ENCODE results near the gene NAXD.

The NAXD gene

DNA sequence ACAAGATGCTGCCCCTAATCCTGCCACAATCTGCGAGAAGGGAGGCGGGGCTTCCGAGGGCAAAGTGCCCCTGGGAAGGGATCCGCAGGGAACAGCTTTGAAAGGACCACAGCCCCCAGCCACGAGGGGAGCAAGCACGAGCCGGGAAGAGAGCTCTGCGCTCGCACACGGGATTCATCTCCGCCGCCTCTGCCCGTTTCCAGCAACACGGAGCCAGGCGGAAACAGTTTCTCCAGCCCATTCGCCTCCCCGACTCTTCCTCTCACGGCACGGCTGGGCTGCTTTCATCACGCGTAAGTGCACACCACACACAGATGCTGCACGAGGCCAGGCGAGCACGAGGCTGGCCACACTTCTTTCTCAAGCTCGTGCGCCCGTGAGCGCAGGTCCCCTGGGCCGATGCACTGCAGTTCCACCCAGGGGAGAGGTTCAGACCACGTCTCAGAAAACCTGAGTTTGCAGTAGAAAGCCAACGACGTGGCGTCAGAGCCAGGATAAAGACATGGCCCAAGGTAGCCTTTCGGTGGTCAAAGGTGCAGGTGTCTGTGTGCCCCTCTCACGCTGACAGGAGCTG is 33.6 kb downstream of the NAXD start:
- no peak overlapping the region for H3K27ac ChIP-seq
- TF ChIP-seq, protein P1, sequence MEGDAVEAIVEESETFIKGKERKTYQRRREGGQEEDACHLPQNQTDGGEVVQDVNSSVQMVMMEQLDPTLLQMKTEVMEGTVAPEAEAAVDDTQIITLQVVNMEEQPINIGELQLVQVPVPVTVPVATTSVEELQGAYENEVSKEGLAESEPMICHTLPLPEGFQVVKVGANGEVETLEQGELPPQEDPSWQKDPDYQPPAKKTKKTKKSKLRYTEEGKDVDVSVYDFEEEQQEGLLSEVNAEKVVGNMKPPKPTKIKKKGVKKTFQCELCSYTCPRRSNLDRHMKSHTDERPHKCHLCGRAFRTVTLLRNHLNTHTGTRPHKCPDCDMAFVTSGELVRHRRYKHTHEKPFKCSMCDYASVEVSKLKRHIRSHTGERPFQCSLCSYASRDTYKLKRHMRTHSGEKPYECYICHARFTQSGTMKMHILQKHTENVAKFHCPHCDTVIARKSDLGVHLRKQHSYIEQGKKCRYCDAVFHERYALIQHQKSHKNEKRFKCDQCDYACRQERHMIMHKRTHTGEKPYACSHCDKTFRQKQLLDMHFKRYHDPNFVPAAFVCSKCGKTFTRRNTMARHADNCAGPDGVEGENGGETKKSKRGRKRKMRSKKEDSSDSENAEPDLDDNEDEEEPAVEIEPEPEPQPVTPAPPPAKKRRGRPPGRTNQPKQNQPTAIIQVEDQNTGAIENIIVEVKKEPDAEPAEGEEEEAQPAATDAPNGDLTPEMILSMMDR (IDR thresholded peaks at IDR 0.05): no peak
- no peak for DNase-seq (ENCODE audit: low spot score)

DNA sequence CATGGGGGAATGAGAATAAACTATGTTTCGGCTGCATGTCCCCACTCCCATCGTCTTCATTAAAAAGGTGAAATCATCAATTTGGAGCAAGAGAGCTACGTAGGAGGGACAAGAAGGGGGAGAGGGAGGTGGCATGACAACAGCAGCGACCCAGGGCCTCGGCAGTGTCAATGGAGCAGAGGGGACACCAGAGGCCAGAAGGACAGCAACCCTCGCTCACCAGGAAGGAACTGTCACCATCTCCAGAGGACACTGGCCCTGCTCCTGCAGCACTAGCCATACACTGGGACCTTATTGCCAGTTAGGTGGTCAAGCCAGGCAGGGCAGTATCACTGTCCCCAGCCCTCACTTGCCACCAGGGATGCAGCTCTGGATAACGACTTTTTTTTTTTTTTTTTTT is 34.2 kb downstream of the NAXD start:
- TF ChIP-seq, protein P1 (IDR thresholded peaks at IDR 0.05): no peak
- Histone ChIP-seq H3K4me3 (no peak overlapping the region), H3K27ac (no peak overlapping the region)
- no peak for DNase-seq (ENCODE audit: low spot score)

More for the DNA sequence above, 33.6 kb downstream of the NAXD start:
- H3K4me3 ChIP-seq: no peak overlapping the region

DNA sequence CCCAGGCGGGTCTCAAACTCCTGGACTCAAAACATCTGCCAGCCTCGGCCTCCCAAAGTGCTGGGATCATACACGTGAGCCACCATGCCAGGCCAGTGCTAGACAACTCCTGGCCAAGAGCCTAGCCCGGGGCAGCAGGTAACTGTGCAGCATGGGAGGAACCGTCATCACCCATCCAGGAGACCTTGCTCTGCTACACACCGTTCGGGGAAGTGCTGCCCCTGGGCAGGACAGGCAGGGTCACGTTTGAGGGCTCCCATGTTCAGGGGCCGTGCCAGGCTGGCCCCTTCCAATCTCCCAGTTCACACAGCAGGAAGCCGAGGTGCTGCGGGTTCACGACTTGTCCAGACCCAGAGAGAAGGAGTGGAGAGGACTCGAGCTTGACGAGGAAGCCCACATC is 35.1 kb downstream of the NAXD start:
- Histone ChIP-seq H3K27ac (no peak overlapping the region), H3K4me3 (no peak overlapping the region)
- DNase-seq (ENCODE audit: low spot score): no peak
- TF ChIP-seq, protein P1 (IDR thresholded peaks at IDR 0.05): no peak

DNA sequence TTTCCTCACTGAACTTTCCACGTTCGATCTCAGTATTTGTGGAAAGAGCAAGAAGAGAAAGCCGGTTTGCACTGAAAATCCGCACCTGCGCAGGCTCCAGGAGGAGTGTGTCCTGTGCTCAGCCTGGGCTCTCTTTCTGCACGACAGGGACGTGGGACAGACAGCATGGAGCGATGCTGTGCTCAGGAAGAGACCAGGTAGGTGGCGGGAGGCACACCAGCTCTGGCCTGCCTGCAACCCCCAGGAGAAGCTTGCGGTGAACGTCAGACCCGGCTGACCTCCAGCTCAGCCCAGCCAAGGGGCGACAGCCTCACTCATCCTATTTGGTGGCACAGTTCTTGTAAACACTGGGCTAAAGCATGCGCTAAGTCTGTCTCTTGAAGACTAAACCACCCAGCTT is 35.9 kb downstream of the NAXD start:
- no peak for DNase-seq (ENCODE audit: low spot score)
- no peak overlapping the region for H3K27ac ChIP-seq
- TF ChIP-seq, protein P1 (IDR thresholded peaks at IDR 0.05): no peak
- H3K4me3 ChIP-seq: no peak overlapping the region

DNA sequence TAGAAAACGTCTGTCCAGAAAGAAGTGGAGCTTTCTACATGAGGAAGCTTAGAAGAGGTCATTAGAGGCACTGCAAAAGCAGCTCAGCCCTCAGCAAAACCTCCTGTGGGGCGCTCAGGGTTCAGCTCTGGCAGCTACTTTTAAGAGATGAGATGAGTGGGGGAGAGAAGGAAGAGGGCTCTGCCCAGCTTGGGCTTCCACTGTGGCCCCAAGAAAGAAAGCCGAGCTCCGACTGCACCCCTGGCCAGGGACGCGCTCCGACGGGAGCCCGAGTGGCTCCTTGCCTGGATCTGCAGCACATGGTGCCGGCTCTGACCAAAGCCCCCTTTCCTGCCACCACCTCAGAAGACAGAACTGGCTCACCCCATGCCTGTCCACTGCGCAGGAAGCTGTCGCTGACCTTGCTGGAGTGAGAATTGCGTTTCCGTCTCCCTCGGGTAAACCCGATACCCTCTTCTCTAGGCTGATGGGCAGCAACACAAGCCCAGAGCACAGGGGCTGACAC is 36.4 kb downstream of the NAXD start:
- Histone ChIP-seq H3K4me3 (no peak overlapping the region), H3K27ac (no peak overlapping the region)
- TF ChIP-seq, protein P1 (IDR thresholded peaks at IDR 0.05): no peak
- no peak for DNase-seq (ENCODE audit: low spot score)

DNA sequence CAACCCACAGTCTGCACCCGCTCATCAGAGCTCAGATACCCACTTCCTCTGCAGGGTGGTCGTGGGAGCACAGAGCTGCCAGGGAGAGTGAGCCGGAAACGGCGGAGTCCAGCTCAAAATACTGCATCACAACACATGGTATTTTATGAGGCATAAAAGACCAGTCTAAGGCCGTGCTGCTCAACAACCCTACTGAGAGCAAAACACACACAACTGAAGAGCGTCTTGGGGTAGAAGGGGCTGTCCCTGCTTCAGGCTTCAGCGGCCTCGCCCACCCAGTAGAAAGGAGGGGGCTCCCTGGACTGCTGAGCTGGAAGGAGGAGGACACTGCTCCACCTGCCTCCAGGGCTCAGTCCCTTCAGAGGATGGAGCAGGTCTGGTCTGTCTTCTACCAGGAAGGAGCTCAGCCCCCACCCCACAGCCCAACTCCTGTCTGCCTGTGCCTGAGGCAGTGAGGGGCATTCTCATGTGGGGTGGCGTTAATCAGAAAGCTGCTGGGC is 36.9 kb downstream of the NAXD start:
- Histone ChIP-seq H3K4me3 (no peak overlapping the region), H3K27ac (no peak overlapping the region)
- TF ChIP-seq, protein P1 (IDR thresholded peaks at IDR 0.05): no peak
- DNase-seq (ENCODE audit: low spot score): no peak

DNA sequence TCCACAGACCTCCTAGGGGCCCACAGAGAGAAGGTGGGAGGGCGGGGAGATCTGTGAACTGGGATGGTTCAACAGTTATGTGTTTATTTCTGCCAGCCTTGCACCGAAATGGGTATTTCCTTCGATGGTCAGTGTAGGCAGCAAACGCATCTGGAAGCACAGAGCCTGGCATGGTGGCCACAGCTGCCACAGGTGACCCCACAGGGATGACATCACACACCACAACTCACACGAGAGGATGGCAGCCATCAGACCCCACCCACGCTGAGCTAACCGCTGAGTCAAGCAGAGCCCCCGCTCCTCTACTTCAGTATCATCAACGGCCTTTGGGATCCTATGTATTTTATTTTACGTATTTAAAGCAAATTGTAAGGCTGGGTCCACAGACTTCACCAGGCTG is 37.4 kb downstream of the NAXD start:
- H3K27ac ChIP-seq: no peak overlapping the region
- TF ChIP-seq, protein P1 (IDR thresholded peaks at IDR 0.05): no peak
- no peak overlapping the region for H3K4me3 ChIP-seq
- no peak for DNase-seq (ENCODE audit: low spot score)
